Small intestine (tissue), 7 donors: ENCODE measurements around the gene RPL35. TPM values are rescaled to one million over a fixed set of nuclear protein-coding genes. Genes with fewer than 3 reads are reported as not detected.

Experiments
- DNase-seq, 2 donors: peaks; one replicate each; pipeline versions ENCODE4 v3.0.0 to v3.0.0-alpha.2; 2013
- FAIRE-seq: peaks from 2 replicates; lab custom pipeline; 2012; peaks lifted over from hg19 to GRCh38; lab: Jason Lieb, UNC
- H3K27ac ChIP-seq, 3 donors: one replicate each; pipeline ENCODE4 v1.5.1; 2013; ENCODE audit warnings: low read length in 2 of 3, mild to moderate bottlenecking in 2 of 3, control low read depth in 1 of 3, inconsistent platforms in 1 of 3, low read depth in 1 of 3, moderate library complexity in 1 of 3
- H3K27me3 ChIP-seq, 3 donors: one replicate each; pipeline ENCODE4 v1.6.1; 2013; ENCODE audit warnings: low read length in 3 of 3, inconsistent platforms in 1 of 3; ENCODE audit not compliant: control insufficient read depth in 3 of 3, insufficient read depth in 3 of 3
- H3K36me3 ChIP-seq, 3 donors: one replicate each; pipeline ENCODE4 v1.6.1; 2013; ENCODE audit warnings: low read length in 3 of 3, inconsistent platforms in 1 of 3, low read depth in 1 of 3, mild to moderate bottlenecking in 1 of 3, moderate library complexity in 1 of 3; ENCODE audit not compliant: control insufficient read depth in 3 of 3, insufficient read depth in 2 of 3
- H3K4me1 ChIP-seq, 3 donors: one replicate each; pipeline ENCODE4 v1.6.1; 2013; ENCODE audit warnings: low read length in 2 of 3, inconsistent platforms in 1 of 3, low read depth in 1 of 3, mild to moderate bottlenecking in 1 of 3, moderate library complexity in 1 of 3; ENCODE audit not compliant: control insufficient read depth in 3 of 3, insufficient read depth in 2 of 3
- H3K4me3 ChIP-seq, 3 donors: one replicate each; pipeline ENCODE4 v1.5.1; 2013; ENCODE audit warnings: low read length in 3 of 3, control low read depth in 1 of 3, inconsistent platforms in 1 of 3, low read depth in 1 of 3, mild to moderate bottlenecking in 1 of 3, moderate library complexity in 1 of 3
- H3K9me3 ChIP-seq, 2 donors: one replicate each; pipeline ENCODE4 v1.6.1; 2013; ENCODE audit warnings: low read depth in 1 of 2, low read length in 1 of 2; ENCODE audit not compliant: control insufficient read depth in 2 of 2, insufficient read depth in 1 of 2
- WGBS, 3 donors: extraction: QIAGEN DNeasy Blood & Tissue Kit; methylation state at CpG; one replicate each; pipeline ENCODE4 v1.1.7; 2013; 5-methylcytosine and 5-hydroxymethylcytosine counted together
- polyA plus RNA-seq, 4 donors: library from polyadenylated mRNA; stranded (reverse) in 3 of 4; unstranded in 1 of 4; fragments of 200-250 nt in 3 of 4; fragments of 120-200 nt in 1 of 4; gene quantifications; one replicate each; pipeline versions ENCODE4 v1.2.1 to v1.2.3, GENCODE V29; 2013
- donor health status: healthy with polysubstance abuse.
- donor health status: control.
- donor health status: control.
- donor health status: Bipolar disorder and iron deficiency.
- donor health status: healthy.

RPL35 gene
- polyA plus RNA-seq, 4 donors, result 1,602 to 5,100 (median 2,807) TPM

GRCh38 chr9:124894035-124894740 lies 32.4 kb upstream of the RPL35 start:
- DNase-seq, result no peak
- peaks cover 0 to 10% (median 0%) of the 10 kb centered on the region in 3 donors for H3K4me1 ChIP-seq
- 87 to 90% (median 88%) methylated on average over 9 of the region's 9 CpGs for WGBS, 3 donors
- no peaks in the 10 kb centered on the region for H3K27me3 ChIP-seq
- no peak for FAIRE-seq
- peaks cover 5 to 68% (median 18%) of the 10 kb centered on the region in 3 donors for H3K36me3 ChIP-seq
- no peaks in the 10 kb centered on the region for H3K9me3 ChIP-seq
- no peak overlapping the region for H3K27ac ChIP-seq
- H3K4me3 ChIP-seq, result no peak overlapping the region

GRCh38 chr9:124890179-124890578 lies 28.4 kb upstream of the RPL35 start:
- WGBS, 3 donors, result 96 to 99% (median 97%) methylated on average over 7 of the region's 7 CpGs
- H3K36me3 ChIP-seq, result peaks cover 2 to 78% (median 43%) of the 10 kb centered on the region in 3 donors
- no peak overlapping the region for H3K27ac ChIP-seq
- no peak overlapping the region for H3K4me3 ChIP-seq
- no peaks in the 10 kb centered on the region for H3K27me3 ChIP-seq
- FAIRE-seq (no peak), DNase-seq (no peak)
- no peaks in the 10 kb centered on the region for H3K4me1 ChIP-seq
- H3K9me3 ChIP-seq, result no peaks in the 10 kb centered on the region

GRCh38 chr9:124889006-124889405 lies 27.2 kb upstream of the RPL35 start:
- no peak for FAIRE-seq
- DNase-seq, result no peak
- no peaks in the 10 kb centered on the region for H3K27me3 ChIP-seq
- WGBS, 3 donors, result 95 to 96% (median 96%) methylated on average over 13 of the region's 13 CpGs
- no peaks in the 10 kb centered on the region for H3K9me3 ChIP-seq
- peaks cover 6 to 78% (median 42%) of the 10 kb centered on the region in 3 donors for H3K36me3 ChIP-seq
- H3K4me3 ChIP-seq, result no peak overlapping the region
- no peak overlapping the region for H3K27ac ChIP-seq
- no peaks in the 10 kb centered on the region for H3K4me1 ChIP-seq

GRCh38 chr9:124887832-124888231 lies 26.1 kb upstream of the RPL35 start:
- Histone ChIP-seq H3K27me3 (no peaks in the 10 kb centered on the region), H3K9me3 (no peaks in the 10 kb centered on the region), H3K4me3 (no peak overlapping the region), H3K4me1 (no peaks in the 10 kb centered on the region), H3K36me3 (peaks cover 6 to 74% (median 37%) of the 10 kb centered on the region in 3 donors), H3K27ac (no peak overlapping the region)
- DNase-seq, result no peak
- WGBS, 3 donors, result 91 to 94% (median 94%) methylated on average over 5 of the region's 5 CpGs
- no peak for FAIRE-seq

GRCh38 chr9:124886866-124887492 lies 25.2 kb upstream of the RPL35 start:
- no peaks in the 10 kb centered on the region for H3K9me3 ChIP-seq
- 88 to 94% (median 92%) methylated on average over 15 to 17 of the region's 17 CpGs for WGBS, 3 donors

GRCh38 chr9:124886461-124886860 lies 24.7 kb upstream of the RPL35 start:
- no peak overlapping the region for H3K4me3 ChIP-seq
- H3K4me1 ChIP-seq, result no peaks in the 10 kb centered on the region
- H3K27me3 ChIP-seq, result no peaks in the 10 kb centered on the region
- H3K27ac ChIP-seq, result no peak overlapping the region
- no peak for DNase-seq
- H3K9me3 ChIP-seq, result no peaks in the 10 kb centered on the region
- peaks cover 6 to 81% (median 39%) of the 10 kb centered on the region in 3 donors for H3K36me3 ChIP-seq
- 90 to 95% (median 92%) methylated on average over 10 of the region's 10 CpGs for WGBS, 3 donors
- no peak for FAIRE-seq

More at GRCh38 chr9:124886866-124887492, 25.2 kb upstream of the RPL35 start:
- peaks cover 6 to 77% (median 37%) of the 10 kb centered on the region in 3 donors for H3K36me3 ChIP-seq
- DNase-seq, result no peak
- H3K4me3 ChIP-seq, result no peak overlapping the region
- no peaks in the 10 kb centered on the region for H3K27me3 ChIP-seq
- no peak overlapping the region for H3K27ac ChIP-seq
- FAIRE-seq, result no peak
- no peaks in the 10 kb centered on the region for H3K4me1 ChIP-seq

- Histone ChIP-seq H3K9me3 (no peaks in the 10 kb centered on the region), H3K36me3 (peaks cover 6 to 83% (median 43%) of the 10 kb centered on the region in 3 donors), H3K27me3 (no peaks in the 10 kb centered on the region), H3K4me3 (no peak overlapping the region), H3K4me1 (no peaks in the 10 kb centered on the region), H3K27ac (no peak overlapping the region)
- DNase-seq (no peak), FAIRE-seq (no peak)
- WGBS, 3 donors, result 95 to 99% (median 95%) methylated on average over 4 of the region's 4 CpGs
Observed at GRCh38 chr9:124885551-124885950, 23.8 kb upstream of the RPL35 start.

- no peaks in the 10 kb centered on the region for H3K27me3 ChIP-seq
- H3K4me1 ChIP-seq, result no peaks in the 10 kb centered on the region
- no peaks in the 10 kb centered on the region for H3K9me3 ChIP-seq
- 84 to 94% (median 87%) methylated on average over 4 of the region's 4 CpGs for WGBS, 3 donors
- H3K36me3 ChIP-seq, result peaks cover 6 to 80% (median 43%) of the 10 kb centered on the region in 3 donors
- no peak overlapping the region for H3K27ac ChIP-seq
- DNase-seq, result no peak
- no peak overlapping the region for H3K4me3 ChIP-seq
- no peak for FAIRE-seq
Observed at GRCh38 chr9:124884376-124884775, 22.6 kb upstream of the RPL35 start.
